Posterior vena cava (tissue), 2 donors: ENCODE measurements around the gene NPTN. TPM values are rescaled to one million over a fixed set of nuclear protein-coding genes. Genes with fewer than 3 reads are reported as not detected.

Experiments used
- DNase-seq: peaks from one replicate; pipeline ENCODE4 v3.0.0-alpha.2; 2020; ENCODE audit warnings: low spot score
- intact Hi-C, 2 donors: fragments of 100-400 bp; cut with DNase I; formaldehyde crosslinking; loops; one replicate each; pipeline versions ENCODE4 v1.14.1 to v1.14.2; 2022 to 2023
- total RNA-seq, 2 donors: library from RNA; stranded (reverse); fragmentation: NEBNext Ultra II Directional; extraction: Animal tissue kit (Norgen Biotek cat#: 25700); gene quantifications; one replicate each; pipeline ENCODE4 v1.2.1, GENCODE V29; 2021
- donor health status: DM: yes; HTN: yes; CAD: no.
- donor health status: DM: yes; HTN: yes; CAD: no.

The NPTN gene
- total RNA-seq, 2 donors from 2014 or later: 164 to 189 TPM

- DNase-seq: no peak
- intact Hi-C loops: no loop called here
These were observed 91.7 kb downstream of the NPTN start for GRCh38 chr15:73541479-73541878.

- no peak for DNase-seq
- intact Hi-C loops: no loop called here
These were observed 93.0 kb downstream of the NPTN start for GRCh38 chr15:73540161-73540560.

GRCh38 chr15:73539212-73540128, 93.7 kb downstream of the NPTN start:
- DNase-seq: no peak
- intact Hi-C loops: no loop called here

- intact Hi-C loops: no loop called here
- DNase-seq: no peak
These were observed 94.5 kb downstream of the NPTN start for GRCh38 chr15:73538563-73539211.

- intact Hi-C loops: no loop called here
- no peak for DNase-seq
These were observed 95.1 kb downstream of the NPTN start for GRCh38 chr15:73538123-73538522.

GRCh38 chr15:73530649-73531048, 102.5 kb downstream of the NPTN start:
- intact Hi-C loops: no loop called here
- no peak for DNase-seq

- intact Hi-C loops: no loop called here
- DNase-seq: no peak
These were observed 105.6 kb downstream of the NPTN start for GRCh38 chr15:73527598-73527997.

GRCh38 chr15:73524919-73525318, 108.3 kb downstream of the NPTN start:
- intact Hi-C loops: no loop called here

GRCh38 chr15:73522011-73522410, 111.2 kb downstream of the NPTN start:
- DNase-seq: no peak
- intact Hi-C loops: no loop called here

More at GRCh38 chr15:73524919-73525318, 108.3 kb downstream of the NPTN start:
- DNase-seq: no peak

- no peak for DNase-seq
- intact Hi-C loops: no loop called here
These were observed 114.1 kb downstream of the NPTN start for GRCh38 chr15:73518876-73519733.

- no peak for DNase-seq
- intact Hi-C loops: no loop called here
These were observed 114.9 kb downstream of the NPTN start for GRCh38 chr15:73518180-73518862.

GRCh38 chr15:73517566-73517965, 115.6 kb downstream of the NPTN start:
- DNase-seq: no peak
- intact Hi-C loops: no loop called here

- intact Hi-C loops: no loop called here
- no peak for DNase-seq
These were observed 117.7 kb downstream of the NPTN start for GRCh38 chr15:73515527-73515926.

Other genes with a start within 250 kb of the NPTN start
- not detected for gene REC114, start 190.2 kb downstream of the NPTN start, total RNA-seq
- gene CD276, start 51.0 kb upstream of the NPTN start, total RNA-seq: 100 to 1,000 TPM in 1 of 2 donors, 10 to 100 TPM in 1; 84.1 to 137 TPM
- gene INSYN1, start 120.0 kb upstream of the NPTN start, total RNA-seq: 10 to 100 TPM; 12.8 to 13.8 TPM
- not detected for gene TBC1D21, start 240.2 kb upstream of the NPTN start, total RNA-seq